Natural killer cell (primary cell): ENCODE data around the gene COL24A1. TPM values are rescaled to one million over a fixed set of nuclear protein-coding genes. Genes with fewer than 3 reads are reported as not detected.

Experiments
- ATAC-seq, 3 donors: fragments of 150-1000 bp in 2 of 3; fragments of 200-7000 bp in 1 of 3; cut with Tn5 transposase; 1 replicate in 1 of 3; 2 replicates in 2 of 3; pipeline ENCODE4 v1.10.0; 2021; ENCODE audit warnings: mild to moderate bottlenecking in 2 of 3, moderate library complexity in 2 of 3
- DNase-seq, 2 donors: peaks; one replicate each; pipeline versions ENCODE4 v3.0.0 to v3.0.0-alpha.2; 2013 to 2021; ENCODE audit warnings: mixed read lengths in 1 of 2
- H3K27ac ChIP-seq: one replicate; pipeline ENCODE4 v1.5.1; 2013; ENCODE audit warnings: mild to moderate bottlenecking, low read length
- H3K27me3 ChIP-seq: one replicate; pipeline ENCODE4 v1.6.1; 2013; ENCODE audit warnings: low read length; ENCODE audit not compliant: control insufficient read depth, insufficient read depth
- H3K36me3 ChIP-seq: one replicate; pipeline ENCODE4 v1.6.1; 2013; ENCODE audit warnings: low read length; ENCODE audit not compliant: control insufficient read depth, insufficient read depth
- H3K4me1 ChIP-seq: one replicate; pipeline ENCODE4 v1.6.1; 2013; ENCODE audit warnings: low read length; ENCODE audit not compliant: control insufficient read depth, insufficient read depth
- H3K4me3 ChIP-seq: one replicate; pipeline ENCODE4 v1.5.1; 2013; ENCODE audit warnings: low read length
- H3K9me3 ChIP-seq: one replicate; pipeline ENCODE4 v1.6.1; 2013; ENCODE audit warnings: low read length; ENCODE audit not compliant: control insufficient read depth, insufficient read depth
- H3K27ac Mint-ChIP-seq, 2 donors: one replicate each; pipeline ENCODE4 v1.8.0; 2022; ENCODE audit warnings: mild to moderate bottlenecking in 2 of 2, mixed read lengths in 2 of 2, moderate library complexity in 1 of 2
- H3K27me3 Mint-ChIP-seq, 2 donors: one replicate each; pipeline ENCODE4 v1.8.0; 2022; ENCODE audit warnings: low read depth in 2 of 2, mixed read lengths in 2 of 2
- H3K36me3 Mint-ChIP-seq: one replicate; pipeline ENCODE4 v1.8.0; 2022; ENCODE audit warnings: mixed read lengths
- H3K4me1 Mint-ChIP-seq, 2 donors: one replicate each; pipeline ENCODE4 v1.8.0; 2022; ENCODE audit warnings: mixed read lengths in 2 of 2
- H3K4me3 Mint-ChIP-seq: one replicate; pipeline ENCODE4 v1.8.0; 2022; ENCODE audit warnings: mild to moderate bottlenecking, moderate library complexity, mixed read lengths
- H3K9me3 Mint-ChIP-seq, 2 donors: one replicate each; pipeline ENCODE4 v1.8.0; 2022; ENCODE audit warnings: mixed read lengths in 2 of 2
- CTCF ChIP-seq: fragments of 200-600 bp; IDR thresholded peaks from one replicate; pipeline ENCODE4 v1.8.0; 2022; ENCODE audit warnings: antibody characterized with exemption
- WGBS: methylation state at CpG from one replicate; pipeline ENCODE4 v1.1.7; 2013; ENCODE audit warnings: missing lambda C conversion rate; ENCODE audit not compliant: insufficient coverage; 5-methylcytosine and 5-hydroxymethylcytosine counted together
- intact Hi-C: fragments of 100-400 bp; cut with micrococcal nuclease; formaldehyde crosslinking; loops from one replicate; pipeline ENCODE4 v1.14.2; 2022
- total RNA-seq, 4 donors: library from RNA; stranded (reverse); fragments of 120-200 nt in 1 of 4; gene quantifications; one replicate each; pipeline versions ENCODE4 v1.2.3 to v1.2.4, GENCODE V29; 2013 to 2022

The COL24A1 gene
- total RNA-seq, 3 donors from 2014 or later (not counting 1 experiment from before 2014, with no cell fraction given) = 0.20 to 0.54 (median 0.54) TPM

DNA sequence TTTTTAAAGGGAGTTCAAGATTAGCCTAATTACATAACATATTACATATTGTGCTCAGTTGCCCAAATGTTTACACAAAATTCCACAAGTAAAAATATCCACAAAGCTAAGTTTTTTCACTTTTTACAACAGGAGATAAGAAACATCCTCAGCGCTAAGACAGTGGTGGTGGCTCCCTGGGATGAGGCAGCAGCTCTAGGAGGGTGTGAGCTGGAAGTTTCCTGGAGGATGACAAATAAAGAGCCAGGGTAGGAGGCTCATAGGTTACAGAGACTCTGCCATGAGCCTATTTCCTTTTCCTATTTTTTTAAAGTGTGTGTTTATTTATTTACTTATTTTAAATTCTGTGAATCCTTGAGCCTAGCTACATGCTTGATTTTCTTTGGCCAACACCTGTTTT is 91.7 kb downstream of the COL24A1 start:
- H3K36me3 Mint-ChIP-seq = no peaks in the 10 kb centered on the region
- H3K4me1 Mint-ChIP-seq = no peaks in the 10 kb centered on the region
- H3K27me3 Mint-ChIP-seq = no peaks in the 10 kb centered on the region
- 100% methylated on average over 1 of the region's 1 CpG for WGBS
- DNase-seq (no peak), ATAC-seq (no peak)
- Histone ChIP-seq H3K9me3 (no peaks in the 10 kb centered on the region), H3K4me1 (no peaks in the 10 kb centered on the region), H3K27me3 (no peaks in the 10 kb centered on the region), H3K4me3 (no peak overlapping the region), H3K36me3 (no peaks in the 10 kb centered on the region), H3K27ac (no peak overlapping the region)
- H3K27ac Mint-ChIP-seq = no peak overlapping the region
- intact Hi-C loops = no loop called here
- no peak overlapping the region for H3K4me3 Mint-ChIP-seq
- no peak for TF ChIP-seq CTCF
- peaks cover 7% of the 10 kb centered on the region in 2 donors for H3K9me3 Mint-ChIP-seq

DNA sequence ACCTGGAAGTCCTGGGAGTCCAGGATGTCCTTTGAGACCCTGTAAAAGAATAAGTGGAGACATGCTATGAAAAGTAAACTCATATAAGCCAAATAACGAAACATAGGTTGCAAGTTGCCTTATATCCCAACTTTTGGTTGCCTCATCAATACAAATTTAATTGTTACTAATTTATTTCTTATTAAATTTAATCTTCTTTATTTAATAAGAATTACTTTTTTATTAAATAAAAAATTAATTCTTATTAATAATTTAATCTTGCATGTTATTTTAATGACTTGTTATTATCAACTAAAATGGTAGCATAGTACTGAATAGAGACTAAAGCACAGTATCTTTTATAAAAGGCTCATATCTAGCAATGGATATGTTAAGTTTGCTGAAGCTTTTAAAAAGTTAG is 92.9 kb downstream of the COL24A1 start:
- no peak for ATAC-seq
- H3K27ac ChIP-seq = no peak overlapping the region
- no peak for TF ChIP-seq CTCF
- Mint-ChIP-seq H3K4me3 (no peak overlapping the region), H3K36me3 (no peaks in the 10 kb centered on the region), H3K27ac (no peak overlapping the region), H3K4me1 (no peaks in the 10 kb centered on the region), H3K9me3 (peaks cover 5% of the 10 kb centered on the region in 2 donors), H3K27me3 (no peaks in the 10 kb centered on the region)
- no peaks in the 10 kb centered on the region for H3K36me3 ChIP-seq
- no peak overlapping the region for H3K4me3 ChIP-seq
- no CpG with 5 or more reads among the region's 1 CpG for WGBS
- no peak for DNase-seq
- intact Hi-C loops = no loop called here
- H3K9me3 ChIP-seq = no peaks in the 10 kb centered on the region
- H3K27me3 ChIP-seq = no peaks in the 10 kb centered on the region
- no peaks in the 10 kb centered on the region for H3K4me1 ChIP-seq

DNA sequence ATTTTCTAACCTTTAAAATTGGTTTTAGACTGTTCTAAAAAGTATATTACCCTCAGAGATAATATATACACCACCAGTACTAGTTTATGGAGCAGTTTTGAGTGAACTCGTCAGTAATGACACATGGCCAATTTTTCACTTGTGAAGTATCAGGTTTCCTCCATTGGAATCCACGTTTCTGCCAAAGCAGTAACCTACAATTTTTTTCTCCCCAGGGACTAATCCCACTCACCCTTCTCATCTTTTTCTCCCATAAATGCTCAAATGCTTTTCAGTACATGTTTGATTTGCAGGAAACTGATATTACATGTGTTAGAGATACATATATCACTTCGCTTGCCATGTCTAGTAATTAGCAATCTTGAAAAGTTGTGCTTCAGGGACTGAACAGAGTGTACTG is 94.1 kb downstream of the COL24A1 start:
- WGBS = 83% methylated on average over 3 of the region's 3 CpGs
- intact Hi-C loops = no loop called here
- Mint-ChIP-seq H3K9me3 (peaks cover 5% of the 10 kb centered on the region in 2 donors), H3K36me3 (no peaks in the 10 kb centered on the region), H3K27ac (no peak overlapping the region), H3K27me3 (no peaks in the 10 kb centered on the region), H3K4me1 (no peaks in the 10 kb centered on the region), H3K4me3 (no peak overlapping the region)
- ATAC-seq (no peak), DNase-seq (no peak)
- Histone ChIP-seq H3K4me1 (no peaks in the 10 kb centered on the region), H3K4me3 (no peak overlapping the region), H3K9me3 (no peaks in the 10 kb centered on the region), H3K36me3 (no peaks in the 10 kb centered on the region), H3K27me3 (no peaks in the 10 kb centered on the region), H3K27ac (no peak overlapping the region)
- TF ChIP-seq CTCF = no peak

GRCh38 chr1:86061551-86061990 is 95.0 kb downstream of the COL24A1 start:
- H3K27ac ChIP-seq = no peak overlapping the region
- H3K9me3 ChIP-seq = no peaks in the 10 kb centered on the region
- Mint-ChIP-seq H3K36me3 (no peaks in the 10 kb centered on the region), H3K9me3 (peaks cover 5% of the 10 kb centered on the region in 2 donors), H3K4me3 (no peak overlapping the region), H3K27me3 (no peaks in the 10 kb centered on the region), H3K27ac (no peak overlapping the region), H3K4me1 (no peaks in the 10 kb centered on the region)
- H3K36me3 ChIP-seq = no peaks in the 10 kb centered on the region
- no peak for TF ChIP-seq CTCF
- H3K4me1 ChIP-seq = no peaks in the 10 kb centered on the region
- H3K27me3 ChIP-seq = no peaks in the 10 kb centered on the region
- intact Hi-C loops = no loop called here
- 56% methylated on average over 2 of the region's 2 CpGs for WGBS
- no peak overlapping the region for H3K4me3 ChIP-seq
- ATAC-seq (no peak), DNase-seq (no peak)
